Neural progenitor cell (in vitro differentiated cells): ENCODE results near the gene DDX39B. TPM values are rescaled to one million over a fixed set of nuclear protein-coding genes. Genes with fewer than 3 reads are reported as not detected.

Experiments
- DNase-seq: peaks from one replicate; pipeline ENCODE4 v3.0.0-alpha.2; 2016; ENCODE audit warnings: low spot score
- H2AFZ ChIP-seq: fragments of 200-600 bp; sonication (generic); replicated peaks from 2 replicates; pipeline ENCODE4 v1.6.1; 2016; ENCODE audit warnings: antibody characterized with exemption
- H3F3A ChIP-seq: fragments of 200-600 bp; sonication (generic); 2 replicates; pipeline ENCODE4 v1.6.1; 2016; ENCODE audit warnings: antibody characterized with exemption, low read depth
- H3K27ac ChIP-seq: fragments of 200-600 bp; sonication (generic); 2 replicates; pipeline ENCODE4 v1.5.1; 2016; ENCODE audit warnings: mild to moderate bottlenecking
- H3K27me3 ChIP-seq: fragments of 200-600 bp; sonication (generic); 2 replicates; pipeline ENCODE4 v1.6.1; 2016; ENCODE audit warnings: mild to moderate bottlenecking, moderate library complexity
- H3K36me3 ChIP-seq: fragments of 200-600 bp; sonication (generic); 2 replicates; pipeline ENCODE4 v1.5.1; 2016
- H3K4me1 ChIP-seq: fragments of 200-600 bp; sonication (generic); 2 replicates; pipeline ENCODE4 v1.6.1; 2016; ENCODE audit warnings: mixed run types
- H3K4me2 ChIP-seq: fragments of 200-600 bp; sonication (generic); 2 replicates; pipeline ENCODE4 v1.6.1; 2016
- H3K4me3 ChIP-seq: fragments of 200-600 bp; sonication (generic); 2 replicates; pipeline ENCODE4 v1.5.1; 2016
- H3K79me2 ChIP-seq: fragments of 200-600 bp; sonication (generic); 2 replicates; pipeline ENCODE4 v1.6.1; 2016; ENCODE audit warnings: low read depth
- H3K9ac ChIP-seq: fragments of 200-600 bp; sonication (generic); 2 replicates; pipeline ENCODE4 v1.6.1; 2016
- H3K9me3 ChIP-seq: fragments of 200-600 bp; sonication (generic); 2 replicates; pipeline ENCODE4 v1.5.1; 2016; ENCODE audit warnings: low read depth
- H4K20me1 ChIP-seq: fragments of 200-600 bp; sonication (generic); 2 replicates; pipeline ENCODE4 v1.6.1; 2016; ENCODE audit warnings: low read depth
- H3K27ac Mint-ChIP-seq: 3 replicates; pipeline ENCODE4 v1.8.0; 2021; ENCODE audit warnings: mixed read lengths
- H3K27me3 Mint-ChIP-seq: 2 replicates; pipeline ENCODE4 v1.8.0; 2022; ENCODE audit warnings: low read depth, mild to moderate bottlenecking, inconsistent platforms, moderate library complexity, mixed read lengths; ENCODE audit not compliant: insufficient read depth
- H3K36me3 Mint-ChIP-seq: 3 replicates; pipeline ENCODE4 v1.8.0; 2021; ENCODE audit warnings: mixed read lengths
- H3K4me1 Mint-ChIP-seq: 3 replicates; pipeline ENCODE4 v1.8.0; 2021; ENCODE audit warnings: mixed read lengths
- H3K4me3 Mint-ChIP-seq: 3 replicates; pipeline ENCODE4 v1.8.0; 2021; ENCODE audit warnings: mild to moderate bottlenecking, moderate library complexity, mixed read lengths
- H3K9me3 Mint-ChIP-seq: 3 replicates; pipeline ENCODE4 v1.8.0; 2020; ENCODE audit warnings: mixed read lengths
- CTCF ChIP-seq: fragments of 200-600 bp; sonication (generic); IDR thresholded peaks from 2 replicates; pipeline ENCODE4 v1.5.1; 2017; ENCODE audit warnings: antibody characterized with exemption, mild to moderate bottlenecking
- EZH2 ChIP-seq: fragments of 200-600 bp; sonication (generic); IDR thresholded peaks from 2 replicates; pipeline ENCODE4 v1.6.1; 2017; ENCODE audit warnings: antibody characterized with exemption, mild to moderate bottlenecking, moderate library complexity
- EZH2phosphoT487 ChIP-seq: fragments of 200-600 bp; sonication (generic); IDR thresholded peaks from 2 replicates; pipeline ENCODE4 v1.6.1; 2017; ENCODE audit warnings: antibody characterized with exemption
- total RNA-seq: library from RNA; depleted of rRNA; stranded (reverse); fragments of >200 nt; gene quantifications from 2 replicates; pipeline ENCODE4 v1.2.3, GENCODE V29; 2015; ENCODE audit warnings: low replicate concordance

The DDX39B gene
- total RNA-seq, 1 donor from 2014 or later, result 493 TPM

DNA sequence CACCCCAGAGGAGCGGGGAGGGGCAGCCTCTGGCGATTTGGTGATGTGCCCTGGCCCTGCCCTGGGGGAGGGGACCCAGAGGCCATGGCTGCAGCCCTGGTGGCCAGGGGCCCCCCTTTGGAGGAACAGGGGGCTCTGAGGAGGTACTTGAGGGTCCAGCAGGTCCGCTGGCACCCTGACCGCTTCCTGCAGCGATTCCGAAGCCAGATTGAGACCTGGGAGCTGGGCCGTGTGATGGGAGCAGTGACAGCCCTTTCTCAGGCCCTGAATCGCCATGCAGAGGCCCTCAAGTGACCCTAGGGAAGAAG lies 16.5 kb upstream of the DDX39B start:
- DNase-seq, result no peak
- Histone ChIP-seq H4K20me1 (no peaks in the 10 kb centered on the region), H3K9ac (no peak overlapping the region), H3K9me3 (no peaks in the 10 kb centered on the region), H3K27me3 (no peaks in the 10 kb centered on the region), H3K27ac (no peak overlapping the region), H2AFZ (no peak overlapping the region), H3K79me2 (peaks cover 3% of the 10 kb centered on the region), H3K4me3 (no peak overlapping the region), H3K36me3 (no peaks in the 10 kb centered on the region), H3K4me1 (no peaks in the 10 kb centered on the region), H3F3A (no peaks in the 10 kb centered on the region), H3K4me2 (no peak overlapping the region)
- H3K27ac Mint-ChIP-seq, result no peak overlapping the region
- no peak overlapping the region for H3K4me3 Mint-ChIP-seq
- H3K27me3 Mint-ChIP-seq, result no peaks in the 10 kb centered on the region
- no peaks in the 10 kb centered on the region for H3K9me3 Mint-ChIP-seq
- H3K4me1 Mint-ChIP-seq, result no peaks in the 10 kb centered on the region
- TF ChIP-seq CTCF (no peak), EZH2 (no peak), EZH2phosphoT487 (no peak)
- peaks cover 12% of the 10 kb centered on the region for H3K36me3 Mint-ChIP-seq

- Histone ChIP-seq H3K4me3 (no peak overlapping the region), H3K27me3 (no peaks in the 10 kb centered on the region), H3F3A (no peaks in the 10 kb centered on the region), H3K4me2 (no peak overlapping the region), H3K4me1 (no peaks in the 10 kb centered on the region), H3K79me2 (peaks cover 3% of the 10 kb centered on the region), H4K20me1 (no peaks in the 10 kb centered on the region), H3K9ac (no peak overlapping the region), H3K36me3 (no peaks in the 10 kb centered on the region), H3K9me3 (no peaks in the 10 kb centered on the region), H2AFZ (no peak overlapping the region), H3K27ac (no peak overlapping the region)
- no peaks in the 10 kb centered on the region for H3K4me1 Mint-ChIP-seq
- peaks cover 13% of the 10 kb centered on the region for H3K36me3 Mint-ChIP-seq
- TF ChIP-seq CTCF (no peak), EZH2phosphoT487 (no peak), EZH2 (no peak)
- no peak overlapping the region for H3K4me3 Mint-ChIP-seq
- no peaks in the 10 kb centered on the region for H3K9me3 Mint-ChIP-seq
- no peaks in the 10 kb centered on the region for H3K27me3 Mint-ChIP-seq
- DNase-seq, result no peak
- no peak overlapping the region for H3K27ac Mint-ChIP-seq
Measured at GRCh38 chr6:31557443-31558317, 15.9 kb upstream of the DDX39B start.

DNA sequence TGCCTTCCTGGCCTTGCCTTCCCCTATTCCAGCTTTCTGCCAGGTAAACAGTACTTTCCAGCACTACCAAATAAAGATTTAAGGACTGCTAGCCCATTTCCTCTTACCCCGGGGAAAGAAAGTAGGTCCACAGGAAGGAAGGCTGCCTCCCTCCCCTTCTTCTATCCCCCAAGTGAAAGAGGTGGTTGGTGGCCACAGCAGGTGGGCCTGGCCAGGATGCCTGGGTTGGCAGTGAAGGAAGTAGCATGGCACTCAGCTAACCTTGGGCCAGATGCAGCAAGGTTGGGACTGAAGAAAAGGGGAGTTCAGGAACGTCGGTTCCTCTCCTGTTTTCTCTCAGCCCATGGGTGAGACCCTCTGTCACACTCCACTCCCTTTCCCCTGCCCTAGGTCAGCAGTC lies 14.5 kb upstream of the DDX39B start:
- Mint-ChIP-seq H3K4me3 (no peak overlapping the region), H3K36me3 (peaks cover 15% of the 10 kb centered on the region)
- no peaks in the 10 kb centered on the region for H3K36me3 ChIP-seq

More for the DNA sequence above, 14.5 kb upstream of the DDX39B start:
- Histone ChIP-seq H3F3A (no peaks in the 10 kb centered on the region), H3K4me3 (no peak overlapping the region), H3K9me3 (no peaks in the 10 kb centered on the region), H3K4me2 (no peak overlapping the region), H2AFZ (no peak overlapping the region), H3K27me3 (no peaks in the 10 kb centered on the region), H3K4me1 (no peaks in the 10 kb centered on the region), H3K79me2 (peaks cover 11% of the 10 kb centered on the region), H3K27ac (no peak overlapping the region), H4K20me1 (no peaks in the 10 kb centered on the region), H3K9ac (no peak overlapping the region)
- H3K4me1 Mint-ChIP-seq, result no peaks in the 10 kb centered on the region
- H3K27me3 Mint-ChIP-seq, result peaks cover 6% of the 10 kb centered on the region
- no peaks in the 10 kb centered on the region for H3K9me3 Mint-ChIP-seq
- H3K27ac Mint-ChIP-seq, result no peak overlapping the region
- DNase-seq, result no peak
- TF ChIP-seq CTCF (no peak), EZH2 (no peak), EZH2phosphoT487 (no peak)
